ENCODE measurements around the gene SMIM20. TPM values are rescaled to one million over a fixed set of nuclear protein-coding genes. Genes with fewer than 3 reads are reported as not detected.

The SMIM20 gene
- 36.5 and 40.7 TPM in 2 replicates for total RNA-seq

GRCh38 chr4:25913851-25914669 is at the start of gene SMIM20:
SMIM20 (plus strand) TSS chr4:25914220; CDS start chr4:25914314, 94 bp downstream.

Other genes starting within 250 kb of the SMIM20 start
- gene SEL1L3, start 51.2 kb upstream of the SMIM20 start, total RNA-seq, result 32.6 and 35.6 TPM in 2 replicates

All from pericardium fibroblast (primary cell).